T-helper 2 cell treated with Interferon-gamma antibody and Interleukin-4, amounts not matched to agents 100 ng/mL and 5 ng/mL, for 36 hours (primary cell): ENCODE results near the gene TOR1AIP2. TPM values are rescaled to one million over a fixed set of nuclear protein-coding genes. Genes with fewer than 3 reads are reported as not detected.
"Not testable (repeated sequence)": the region's sequence is repeated elsewhere in the genome, so short reads cannot be mapped to it uniquely, and the experiment has no call there.

Experiments used
- intact Hi-C: fragments of 100-400 bp; cut with micrococcal nuclease; formaldehyde crosslinking; loops from one replicate; pipeline ENCODE4 v1.15.1; 2023
- total RNA-seq: library from RNA; stranded (reverse); gene quantifications from 2 replicates; pipeline ENCODE4 v1.2.3, GENCODE V29; 2022

Gene TOR1AIP2
- total RNA-seq, 1 donor from 2014 or later, result 50.0 TPM

GRCh38 chr1:179809506-179810366, 67.9 kb downstream of the TOR1AIP2 start:
- intact Hi-C loops, result loop anchor here (1.0 to 10.0 kb wide), 2 partner anchors 103 to 1275 kb away; no protein-coding TSS in a partner anchor

- intact Hi-C loops, result no loop called here
Observed at GRCh38 chr1:179808503-179808902, 69.1 kb downstream of the TOR1AIP2 start.

GRCh38 chr1:179807691-179808485, 69.7 kb downstream of the TOR1AIP2 start:
- intact Hi-C loops, result no loop called here

GRCh38 chr1:179807291-179807690, 70.3 kb downstream of the TOR1AIP2 start:
- intact Hi-C loops, result no loop called here

- intact Hi-C loops, result no loop called here
Observed at GRCh38 chr1:179806333-179806732, 71.3 kb downstream of the TOR1AIP2 start.

GRCh38 chr1:179805291-179806195, 72.1 kb downstream of the TOR1AIP2 start:
- intact Hi-C loops, result no loop called here

GRCh38 chr1:179804417-179804816, 73.2 kb downstream of the TOR1AIP2 start:
- intact Hi-C loops, result not testable (repeated sequence)

GRCh38 chr1:179803918-179804317, 73.7 kb downstream of the TOR1AIP2 start:
- intact Hi-C loops, result no loop called here

- intact Hi-C loops, result no loop called here
Observed at GRCh38 chr1:179803104-179803503, 74.5 kb downstream of the TOR1AIP2 start.

- intact Hi-C loops, result no loop called here
Observed at GRCh38 chr1:179800481-179800880, 77.1 kb downstream of the TOR1AIP2 start.

- intact Hi-C loops, result no loop called here
Observed at GRCh38 chr1:179798864-179799516, 78.6 kb downstream of the TOR1AIP2 start.

- intact Hi-C loops, result no loop called here
Observed at GRCh38 chr1:179798213-179798863, 79.3 kb downstream of the TOR1AIP2 start.

GRCh38 chr1:179794669-179795068, 82.9 kb downstream of the TOR1AIP2 start:
- intact Hi-C loops, result no loop called here

GRCh38 chr1:179794146-179794545, 83.5 kb downstream of the TOR1AIP2 start:
- intact Hi-C loops, result no loop called here

- intact Hi-C loops, result no loop called here
Observed at GRCh38 chr1:179793281-179793680, 84.3 kb downstream of the TOR1AIP2 start.

Other genes with a start within 250 kb of the TOR1AIP2 start
- not detected in 2 replicates for gene FAM163A, start 134.5 kb downstream of the TOR1AIP2 start, total RNA-seq
- 89.7 and 90.5 TPM in 2 replicates for gene TOR1AIP1, start 4.5 kb upstream of the TOR1AIP2 start, total RNA-seq
- gene CEP350, start 77.0 kb upstream of the TOR1AIP2 start, total RNA-seq, result 51.2 and 51.3 TPM in 2 replicates